ENCODE measurements around the gene DPT. TPM values are rescaled to one million over a fixed set of nuclear protein-coding genes. Genes with fewer than 3 reads are reported as not detected.

Gene DPT
- total RNA-seq, 2 donors from 2014 or later = 60.7 to 85.7 TPM

DNA sequence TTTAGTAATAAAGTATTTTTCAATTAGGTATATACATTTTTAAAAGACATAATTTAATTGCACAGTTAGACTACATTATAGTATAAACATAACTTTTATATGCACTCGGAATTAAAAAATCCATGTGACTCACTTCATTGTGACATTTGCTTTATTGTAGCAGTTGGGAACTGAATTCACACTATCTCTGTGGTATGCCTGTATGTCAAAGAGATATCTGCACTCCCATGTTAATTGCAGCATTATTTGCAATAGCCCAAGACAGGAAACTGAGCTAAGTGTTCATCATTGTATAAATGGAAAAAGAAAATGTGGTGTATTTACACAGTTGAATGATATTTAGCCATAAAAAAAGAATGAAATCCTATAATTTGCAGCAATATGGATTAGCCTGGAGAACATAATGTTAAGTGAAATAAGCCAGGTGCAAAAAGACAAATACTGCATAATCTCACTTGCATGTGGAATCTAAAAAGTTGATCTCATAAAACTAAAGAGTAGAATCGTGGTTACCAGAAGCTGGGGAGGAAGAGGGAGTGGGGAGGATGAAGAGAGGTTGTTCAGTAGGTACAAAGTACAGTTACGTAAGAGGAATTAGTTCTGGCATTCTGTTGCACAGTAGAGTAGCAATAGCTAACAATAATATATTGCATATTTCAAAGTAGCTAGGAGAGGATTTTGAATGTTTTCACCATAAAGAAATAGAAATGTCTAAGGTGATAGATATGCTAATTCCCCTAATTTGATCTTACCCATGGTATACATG is 64.8 kb downstream of the DPT start:
- ATAC-seq (ENCODE audit: insufficient number of reproducible peaks, low FRiP score, low read depth) (no peak), DNase-seq (ENCODE audit: low spot score) (no peak)
- no peak overlapping the region for H3K4me3 ChIP-seq
- TF ChIP-seq, protein P1, sequence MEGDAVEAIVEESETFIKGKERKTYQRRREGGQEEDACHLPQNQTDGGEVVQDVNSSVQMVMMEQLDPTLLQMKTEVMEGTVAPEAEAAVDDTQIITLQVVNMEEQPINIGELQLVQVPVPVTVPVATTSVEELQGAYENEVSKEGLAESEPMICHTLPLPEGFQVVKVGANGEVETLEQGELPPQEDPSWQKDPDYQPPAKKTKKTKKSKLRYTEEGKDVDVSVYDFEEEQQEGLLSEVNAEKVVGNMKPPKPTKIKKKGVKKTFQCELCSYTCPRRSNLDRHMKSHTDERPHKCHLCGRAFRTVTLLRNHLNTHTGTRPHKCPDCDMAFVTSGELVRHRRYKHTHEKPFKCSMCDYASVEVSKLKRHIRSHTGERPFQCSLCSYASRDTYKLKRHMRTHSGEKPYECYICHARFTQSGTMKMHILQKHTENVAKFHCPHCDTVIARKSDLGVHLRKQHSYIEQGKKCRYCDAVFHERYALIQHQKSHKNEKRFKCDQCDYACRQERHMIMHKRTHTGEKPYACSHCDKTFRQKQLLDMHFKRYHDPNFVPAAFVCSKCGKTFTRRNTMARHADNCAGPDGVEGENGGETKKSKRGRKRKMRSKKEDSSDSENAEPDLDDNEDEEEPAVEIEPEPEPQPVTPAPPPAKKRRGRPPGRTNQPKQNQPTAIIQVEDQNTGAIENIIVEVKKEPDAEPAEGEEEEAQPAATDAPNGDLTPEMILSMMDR (IDR thresholded peaks at IDR 0.05) = no peak
- H3K9me3 ChIP-seq = no peaks in the 10 kb centered on the region
- H3K4me1 ChIP-seq (ENCODE audit: control insufficient read depth in 1 of 2, low read depth in 2 of 2) = no peaks in the 10 kb centered on the region
- no peaks in the 10 kb centered on the region for H3K27me3 ChIP-seq (replicated peaks; ENCODE audit: insufficient read depth)
- H3K36me3 ChIP-seq = no peaks in the 10 kb centered on the region
- H3K27ac ChIP-seq = no peak overlapping the region

DNA sequence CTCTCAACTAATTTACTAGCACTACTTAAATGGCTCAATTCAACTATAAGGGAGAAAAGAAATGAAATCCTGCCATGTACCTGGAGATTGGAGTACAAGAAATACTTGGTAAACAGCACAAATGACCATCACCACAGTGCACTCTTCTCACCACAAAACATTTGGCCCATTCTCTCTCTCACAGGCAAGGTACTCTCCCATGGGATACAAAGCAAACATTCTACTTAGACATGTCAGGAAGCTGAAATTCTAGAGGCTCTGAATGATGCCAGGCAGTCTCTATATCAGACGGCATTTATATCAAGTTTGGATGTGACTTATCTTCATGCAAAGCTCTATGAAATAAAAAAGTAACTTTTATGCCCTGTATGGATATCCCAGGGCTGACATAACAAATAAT is 72.5 kb downstream of the DPT start:
- ATAC-seq (ENCODE audit: insufficient number of reproducible peaks, low FRiP score, low read depth) (no peak), DNase-seq (ENCODE audit: low spot score) (no peak)
- TF ChIP-seq, protein P1 (IDR thresholded peaks at IDR 0.05) = no peak
- Histone ChIP-seq H3K4me1 (ENCODE audit: control insufficient read depth in 1 of 2, low read depth in 2 of 2) (peaks cover 6 to 7% of the 10 kb centered on the region in 2 donors), H3K27me3 (replicated peaks; ENCODE audit: insufficient read depth) (no peaks in the 10 kb centered on the region), H3K9me3 (no peaks in the 10 kb centered on the region), H3K27ac (no peak overlapping the region), H3K4me3 (no peak overlapping the region), H3K36me3 (no peaks in the 10 kb centered on the region)

DNA sequence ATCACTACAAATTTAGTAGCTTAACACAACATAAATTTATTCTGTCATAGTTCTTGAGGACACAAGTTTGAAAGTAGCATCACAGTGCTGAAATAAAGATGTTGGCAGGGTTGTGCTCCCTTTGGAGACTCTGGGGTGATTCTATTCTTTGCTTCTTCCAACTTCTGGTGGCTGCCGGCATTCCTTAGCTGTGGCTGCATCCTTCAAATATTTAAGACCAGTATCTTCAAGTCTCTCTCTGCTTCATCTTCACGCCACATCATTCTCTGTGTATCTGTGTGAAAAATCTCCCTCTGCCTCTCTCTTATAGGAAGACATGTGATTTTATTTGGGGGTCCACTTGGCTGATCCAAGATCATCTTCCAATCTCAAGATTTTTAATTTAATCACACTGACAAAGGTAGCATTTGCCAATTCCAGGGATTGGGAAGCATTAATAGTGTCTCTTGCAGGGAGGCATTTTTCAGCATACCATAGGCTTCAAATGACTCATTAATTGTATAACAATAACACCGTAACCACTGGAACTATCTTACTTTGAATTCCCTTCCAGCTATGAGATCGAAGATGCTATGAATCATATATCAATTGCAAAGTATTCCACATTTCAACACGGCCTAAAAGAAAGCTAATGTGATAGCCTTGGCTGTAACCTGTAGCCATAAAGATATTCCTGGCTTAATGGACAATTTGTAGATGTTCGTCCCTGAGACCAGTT is 74.6 kb downstream of the DPT start:
- Histone ChIP-seq H3K9me3 (no peaks in the 10 kb centered on the region), H3K36me3 (no peaks in the 10 kb centered on the region), H3K27me3 (replicated peaks; ENCODE audit: insufficient read depth) (no peaks in the 10 kb centered on the region), H3K4me3 (no peak overlapping the region), H3K4me1 (ENCODE audit: control insufficient read depth in 1 of 2, low read depth in 2 of 2) (peaks cover 6 to 7% of the 10 kb centered on the region in 2 donors), H3K27ac (no peak overlapping the region)
- DNase-seq (ENCODE audit: low spot score) = no peak
- ATAC-seq (ENCODE audit: insufficient number of reproducible peaks, low FRiP score, low read depth) = no peak
- TF ChIP-seq, protein P1 (IDR thresholded peaks at IDR 0.05) = no peak

DNA sequence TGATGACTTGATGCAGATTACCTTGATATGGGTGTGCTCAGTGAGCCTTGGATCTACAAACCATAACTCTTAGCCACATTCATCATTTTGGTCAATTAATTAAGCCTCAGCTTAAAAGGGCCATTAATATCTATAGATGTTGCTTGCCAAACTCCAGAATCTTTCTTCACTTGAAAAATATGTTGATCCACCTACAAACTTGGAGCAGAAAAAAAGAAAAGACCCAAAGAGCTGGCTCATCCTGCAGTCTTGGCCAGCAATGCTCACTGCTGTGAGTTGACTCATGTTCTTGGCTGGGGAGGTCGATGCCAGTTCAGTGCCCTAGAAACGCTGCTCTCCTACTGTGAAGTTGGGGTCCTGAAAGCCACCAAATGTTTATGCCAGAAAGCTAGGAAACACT is 75.4 kb downstream of the DPT start:
- TF ChIP-seq, protein P1 (IDR thresholded peaks at IDR 0.05) = no peak
- Histone ChIP-seq H3K9me3 (no peaks in the 10 kb centered on the region), H3K4me3 (no peak overlapping the region), H3K4me1 (ENCODE audit: control insufficient read depth in 1 of 2, low read depth in 2 of 2) (peaks cover 6 to 7% of the 10 kb centered on the region in 2 donors), H3K27ac (no peak overlapping the region), H3K27me3 (replicated peaks; ENCODE audit: insufficient read depth) (no peaks in the 10 kb centered on the region), H3K36me3 (no peaks in the 10 kb centered on the region)
- no peak for DNase-seq (ENCODE audit: low spot score)
- no peak for ATAC-seq (ENCODE audit: insufficient number of reproducible peaks, low FRiP score, low read depth)

DNA sequence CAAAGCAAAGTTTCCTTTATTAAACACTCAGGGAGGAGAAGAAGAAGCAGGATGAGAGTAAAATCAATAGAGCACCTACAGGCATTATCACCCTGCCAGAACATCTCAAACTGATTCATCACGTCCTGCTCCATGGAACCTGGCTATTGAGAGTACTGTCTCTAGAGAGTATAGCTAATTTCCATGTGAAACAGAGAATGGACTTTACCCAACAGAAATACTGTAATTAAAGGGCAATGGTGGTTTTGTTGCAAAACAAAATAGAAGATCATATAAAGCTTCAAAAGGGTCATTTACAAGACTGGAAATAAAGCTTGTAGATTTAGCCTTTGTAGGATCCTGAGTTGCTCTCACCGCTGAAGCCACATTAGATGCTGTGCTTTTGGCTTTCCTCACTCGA is 83.3 kb downstream of the DPT start:
- no peak for DNase-seq (ENCODE audit: low spot score)
- TF ChIP-seq, protein P1 (IDR thresholded peaks at IDR 0.05) = no peak
- ATAC-seq (ENCODE audit: insufficient number of reproducible peaks, low FRiP score, low read depth) = no peak
- Histone ChIP-seq H3K4me3 (no peak overlapping the region), H3K4me1 (ENCODE audit: control insufficient read depth in 1 of 2, low read depth in 2 of 2) (no peaks in the 10 kb centered on the region), H3K9me3 (no peaks in the 10 kb centered on the region), H3K36me3 (no peaks in the 10 kb centered on the region), H3K27ac (no peak overlapping the region), H3K27me3 (replicated peaks; ENCODE audit: insufficient read depth) (no peaks in the 10 kb centered on the region)

Measured in thoracic aorta (tissue), 2 donors.